ENCODE results near the gene NAXD.

DNA sequence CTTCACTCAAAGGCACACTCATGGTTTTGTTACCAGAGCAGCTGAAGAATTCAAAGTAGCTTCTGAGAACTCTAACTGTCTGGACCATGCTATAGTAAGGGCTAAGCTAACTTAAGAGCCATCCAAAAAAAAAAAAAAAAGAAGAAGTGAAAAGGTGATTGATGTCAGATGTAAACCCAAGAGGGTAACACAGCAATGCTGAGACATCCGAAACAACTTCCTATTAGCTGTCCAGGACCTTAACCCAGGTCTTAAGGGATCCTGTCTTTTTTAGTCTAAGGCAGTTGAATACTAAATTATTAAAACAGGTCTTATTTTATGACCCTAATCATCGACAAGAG is 42.6 kb upstream of the NAXD start:
- TF ChIP-seq EP300 (IDR thresholded peaks at IDR 0.05; ENCODE audit: low read depth), result no peak
- TF ChIP-seq POLR2A (IDR thresholded peaks at IDR 0.05), result no peak

Data from transverse colon (tissue), 1 donor.